ENCODE data around the gene CPHXL2. TPM values are rescaled to one million over a fixed set of nuclear protein-coding genes. Genes with fewer than 3 reads are reported as not detected.

The CPHXL2 gene
- total RNA-seq, 1 donor from 2014 or later, result not detected

GRCh38 chr16:75635036-75635435 is 41.8 kb downstream of the CPHXL2 start:
- Mint-ChIP-seq H3K27me3 (no peaks in the 10 kb centered on the region), H3K36me3 (ENCODE audit: low read depth) (peaks cover 89% of the 10 kb centered on the region), H3K27ac (no peak overlapping the region), H3K4me1 (no peaks in the 10 kb centered on the region), H3K4me3 (no peak overlapping the region), H3K9me3 (no peaks in the 10 kb centered on the region)
- intact Hi-C loops (cut with micrococcal nuclease), result no loop called here
- no peak for TF ChIP-seq CTCF (IDR thresholded peaks at IDR 0.05)
- POLR2A ChIA-PET, result no interaction called here
- CTCF ChIA-PET, result no interaction called here
- no peak for DNase-seq
- no peak for ATAC-seq (ENCODE audit: low read depth)

GRCh38 chr16:75632857-75633256 is 44.0 kb downstream of the CPHXL2 start:
- Mint-ChIP-seq H3K4me3 (no peak overlapping the region), H3K4me1 (no peaks in the 10 kb centered on the region), H3K27ac (no peak overlapping the region), H3K27me3 (no peaks in the 10 kb centered on the region), H3K36me3 (ENCODE audit: low read depth) (peaks cover 91% of the 10 kb centered on the region), H3K9me3 (no peaks in the 10 kb centered on the region)
- POLR2A ChIA-PET, result interaction anchor here (0.7 to 1.5 kb wide), 2 partner anchors 10 to 200 kb away, joined by 5 read pairs; partner anchors contain the start of gene ADAT1
- DNase-seq, result no peak
- CTCF ChIA-PET, result no interaction called here
- no peak for TF ChIP-seq CTCF (IDR thresholded peaks at IDR 0.05)
- intact Hi-C loops (cut with micrococcal nuclease), result no loop called here
- no peak for ATAC-seq (ENCODE audit: low read depth)

GRCh38 chr16:75630052-75630451 is 46.8 kb downstream of the CPHXL2 start:
- no peak overlapping the region for H3K4me3 Mint-ChIP-seq
- H3K27ac Mint-ChIP-seq, result no peak overlapping the region
- peaks cover 87% of the 10 kb centered on the region for H3K36me3 Mint-ChIP-seq (ENCODE audit: low read depth)
- intact Hi-C loops (cut with micrococcal nuclease), result no loop called here
- DNase-seq, result no peak
- no peak for ATAC-seq (ENCODE audit: low read depth)
- no peaks in the 10 kb centered on the region for H3K27me3 Mint-ChIP-seq
- H3K9me3 Mint-ChIP-seq, result no peaks in the 10 kb centered on the region
- TF ChIP-seq CTCF (IDR thresholded peaks at IDR 0.05), result no peak
- no peaks in the 10 kb centered on the region for H3K4me1 Mint-ChIP-seq
- POLR2A ChIA-PET, result interaction anchor here (0.8 to 1.3 kb wide), 2 partner anchors 19 to 128 kb away, joined by 4 to 6 read pairs; no protein-coding TSS in a partner anchor
- CTCF ChIA-PET, result no interaction called here

- TF ChIP-seq CTCF (IDR thresholded peaks at IDR 0.05), result no peak
- Mint-ChIP-seq H3K27ac (no peak overlapping the region), H3K4me1 (no peaks in the 10 kb centered on the region), H3K4me3 (no peak overlapping the region), H3K27me3 (no peaks in the 10 kb centered on the region), H3K9me3 (no peaks in the 10 kb centered on the region), H3K36me3 (ENCODE audit: low read depth) (peaks cover 82% of the 10 kb centered on the region)
- DNase-seq (no peak), ATAC-seq (ENCODE audit: low read depth) (no peak)
- ChIA-PET CTCF (no interaction called here), POLR2A (no interaction called here)
- intact Hi-C loops (cut with micrococcal nuclease), result no loop called here
Measured at GRCh38 chr16:75629132-75629531, 47.7 kb downstream of the CPHXL2 start.

GRCh38 chr16:75628351-75628750 is 48.5 kb downstream of the CPHXL2 start:
- TF ChIP-seq CTCF (IDR thresholded peaks at IDR 0.05), result no peak
- H3K4me1 Mint-ChIP-seq, result no peaks in the 10 kb centered on the region
- H3K4me3 Mint-ChIP-seq, result no peak overlapping the region
- ChIA-PET CTCF (no interaction called here), POLR2A (no interaction called here)
- ATAC-seq (ENCODE audit: low read depth) (no peak), DNase-seq (no peak)
- peaks cover 74% of the 10 kb centered on the region for H3K36me3 Mint-ChIP-seq (ENCODE audit: low read depth)
- no peaks in the 10 kb centered on the region for H3K9me3 Mint-ChIP-seq
- H3K27ac Mint-ChIP-seq, result no peak overlapping the region
- H3K27me3 Mint-ChIP-seq, result no peaks in the 10 kb centered on the region
- intact Hi-C loops (cut with micrococcal nuclease), result no loop called here
